ENCODE measurements around the gene ARMC7. TPM values are rescaled to one million over a fixed set of nuclear protein-coding genes. Genes with fewer than 3 reads are reported as not detected.

ARMC7 gene
- total and polyA plus RNA-seq, 2 of the 13 experiments (the other 11 are each of a cell fraction or from before 2014, with no cell fraction given), result 3.9 to 4.2 TPM

GRCh38 chr17:75154195-75155106 is 44.7 kb downstream of the ARMC7 start, which contains the start of gene JPT1 (continued):
- peak; percentile 59; the same call in 1 of the 2 replicates for TF ChIP-seq ZNF142 (CRISPR knock-in tag; IDR thresholded peaks at IDR 0.05)
- TF ChIP-seq ZBTB25 (CRISPR knock-in tag; IDR thresholded peaks at IDR 0.05), result peak; percentile 72
- TF ChIP-seq, protein P1, sequence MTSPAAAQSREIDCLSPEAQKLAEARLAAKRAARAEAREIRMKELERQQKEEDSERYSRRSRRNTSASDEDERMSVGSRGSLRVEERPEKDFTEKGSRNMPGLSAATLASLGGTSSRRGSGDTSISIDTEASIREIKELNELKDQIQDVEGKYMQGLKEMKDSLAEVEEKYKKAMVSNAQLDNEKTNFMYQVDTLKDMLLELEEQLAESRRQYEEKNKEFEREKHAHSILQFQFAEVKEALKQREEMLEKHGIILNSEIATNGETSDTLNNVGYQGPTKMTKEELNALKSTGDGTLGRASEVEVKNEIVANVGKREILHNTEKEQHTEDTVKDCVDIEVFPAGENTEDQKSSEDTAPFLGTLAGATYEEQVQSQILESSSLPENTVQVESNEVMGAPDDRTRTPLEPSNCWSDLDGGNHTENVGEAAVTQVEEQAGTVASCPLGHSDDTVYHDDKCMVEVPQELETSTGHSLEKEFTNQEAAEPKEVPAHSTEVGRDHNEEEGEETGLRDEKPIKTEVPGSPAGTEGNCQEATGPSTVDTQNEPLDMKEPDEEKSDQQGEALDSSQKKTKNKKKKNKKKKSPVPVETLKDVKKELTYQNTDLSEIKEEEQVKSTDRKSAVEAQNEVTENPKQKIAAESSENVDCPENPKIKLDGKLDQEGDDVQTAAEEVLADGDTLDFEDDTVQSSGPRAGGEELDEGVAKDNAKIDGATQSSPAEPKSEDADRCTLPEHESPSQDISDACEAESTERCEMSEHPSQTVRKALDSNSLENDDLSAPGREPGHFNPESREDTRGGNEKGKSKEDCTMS (CRISPR knock-in tag; conservative IDR thresholded peaks at IDR 0.05), result 0 out of 2 replicates have a peak, but pooled peaks have one; percentile 32
- TF ChIP-seq RFX3 (CRISPR knock-in tag; IDR thresholded peaks at IDR 0.05), result no peak
- no peak for TF ChIP-seq ZNF589 (CRISPR knock-in tag; conservative IDR thresholded peaks at IDR 0.05)
- peak; percentile 40 for TF ChIP-seq ZNF441 (CRISPR knock-in tag; IDR thresholded peaks at IDR 0.05; ENCODE audit: borderline replicate concordance)
- no peak for TF ChIP-seq SYNCRIP (IDR thresholded peaks at IDR 0.05; ENCODE audit: insufficient read depth, low read depth, low read length)
- TF ChIP-seq, protein P2, sequence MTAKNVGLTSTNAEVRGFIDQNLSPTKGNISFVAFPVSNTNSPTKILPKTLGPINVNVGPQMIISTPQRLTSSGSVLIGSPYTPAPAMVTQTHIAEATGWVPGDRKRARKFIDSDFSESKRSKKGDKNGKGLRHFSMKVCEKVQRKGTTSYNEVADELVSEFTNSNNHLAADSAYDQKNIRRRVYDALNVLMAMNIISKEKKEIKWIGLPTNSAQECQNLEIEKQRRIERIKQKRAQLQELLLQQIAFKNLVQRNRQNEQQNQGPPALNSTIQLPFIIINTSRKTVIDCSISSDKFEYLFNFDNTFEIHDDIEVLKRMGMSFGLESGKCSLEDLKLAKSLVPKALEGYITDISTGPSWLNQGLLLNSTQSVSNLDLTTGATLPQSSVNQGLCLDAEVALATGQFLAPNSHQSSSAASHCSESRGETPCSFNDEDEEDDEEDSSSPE (CRISPR knock-in tag; IDR thresholded peaks at IDR 0.05), result peak; percentile 77
- no peak for TF ChIP-seq PAF1 (CRISPR knock-in tag; IDR thresholded peaks at IDR 0.05)
- TF ChIP-seq TAF15 (IDR thresholded peaks at IDR 0.05; ENCODE audit: low read depth, low read length, poor library complexity, severe bottlenecking), result no peak
- TF ChIP-seq KAT7 (CRISPR knock-in tag; IDR thresholded peaks at IDR 0.05; ENCODE audit: borderline replicate concordance), result peak; percentile 48; the same call in 1 of the 2 replicates
- peak; percentile 77 for TF ChIP-seq ZNF430 (CRISPR knock-in tag; IDR thresholded peaks at IDR 0.05)
- no peak for TF ChIP-seq ZNF737 (CRISPR knock-in tag; IDR thresholded peaks at IDR 0.05; ENCODE audit: borderline replicate concordance)
- no peak for TF ChIP-seq ZNF7 (CRISPR knock-in tag; IDR thresholded peaks at IDR 0.05)
- TF ChIP-seq THAP11 (CRISPR knock-in tag; IDR thresholded peaks at IDR 0.05), result peak; percentile 81
- no peak for TF ChIP-seq ZFP37 (CRISPR knock-in tag; IDR thresholded peaks at IDR 0.05; ENCODE audit: borderline replicate concordance)
- peak; percentile 51 for TF ChIP-seq FOSL2 (CRISPR knock-in tag; IDR thresholded peaks at IDR 0.05)
- TF ChIP-seq ZNF567 (CRISPR knock-in tag; IDR thresholded peaks at IDR 0.05; ENCODE audit: borderline replicate concordance), result 0 out of 2 replicates have a peak, but pooled peaks have one; percentile 44
